Bronchial epithelial cell (primary cell): ENCODE results near the gene SRR. TPM values are rescaled to one million over a fixed set of nuclear protein-coding genes. Genes with fewer than 3 reads are reported as not detected.

ENCODE experiments used
- DNase-seq: peaks from one replicate; pipeline ENCODE4 v3.0.0-alpha.2; 2010; ENCODE audit warnings: low read depth
- FAIRE-seq: peaks from 2 replicates; lab custom pipeline; 2011; peaks lifted over from hg19 to GRCh38; lab: Jason Lieb, UNC
- H3K27me3 ChIP-seq: 2 replicates; pipeline ENCODE4 v1.5.1; 2011; ENCODE audit warnings: low read length; ENCODE audit not compliant: control insufficient read depth, insufficient read depth
- H3K36me3 ChIP-seq: 2 replicates; pipeline ENCODE4 v1.5.1; 2011; ENCODE audit warnings: low read length; ENCODE audit not compliant: control insufficient read depth, insufficient read depth
- H3K4me3 ChIP-seq: 2 replicates; pipeline ENCODE4 v1.5.1; 2011; ENCODE audit warnings: mild to moderate bottlenecking, low read depth, low read length, control low read depth
- total RNA-seq: library from RNA; depleted of rRNA; stranded (reverse); fragments of >200 nt; gene quantifications from 2 replicates; pipeline ENCODE4 v1.2.1, GENCODE V29; 2014
- TF ChIP-seq, protein P1 (sequence below): IDR thresholded peaks from 2 replicates; pipeline ENCODE4 v1.5.1; 2011; ENCODE audit warnings: mild to moderate bottlenecking, moderate library complexity, low read length, control low read depth, inconsistent platforms; ENCODE audit not compliant: insufficient read depth, severe bottlenecking

Gene SRR
- total RNA-seq, 1 donor from 2014 or later = 10.5 TPM

DNA sequence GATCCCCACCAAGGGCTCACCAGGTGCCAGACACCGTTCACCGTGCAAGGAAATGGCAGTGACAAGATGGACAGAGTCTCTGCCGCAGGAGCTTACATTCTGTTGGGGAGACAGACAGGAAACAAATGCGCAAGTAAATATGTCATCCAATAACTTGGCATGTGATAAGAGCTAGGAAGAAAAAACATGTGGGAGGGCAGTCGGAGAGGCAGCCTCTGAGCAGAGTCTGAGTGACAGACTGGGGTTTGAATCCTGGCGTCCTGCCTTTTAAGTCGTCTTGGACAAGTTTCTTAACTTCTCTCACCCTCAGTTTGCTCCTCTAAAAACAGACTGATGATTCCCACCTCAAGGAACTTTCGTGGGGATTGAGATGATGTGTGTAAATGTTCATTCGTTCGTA, 40.8 kb downstream of the SRR start:
- DNase-seq (no peak), FAIRE-seq (peak; percentile 68)
- no peaks in the 10 kb centered on the region for H3K27me3 ChIP-seq
- no peak overlapping the region for H3K4me3 ChIP-seq
- TF ChIP-seq, protein P1, sequence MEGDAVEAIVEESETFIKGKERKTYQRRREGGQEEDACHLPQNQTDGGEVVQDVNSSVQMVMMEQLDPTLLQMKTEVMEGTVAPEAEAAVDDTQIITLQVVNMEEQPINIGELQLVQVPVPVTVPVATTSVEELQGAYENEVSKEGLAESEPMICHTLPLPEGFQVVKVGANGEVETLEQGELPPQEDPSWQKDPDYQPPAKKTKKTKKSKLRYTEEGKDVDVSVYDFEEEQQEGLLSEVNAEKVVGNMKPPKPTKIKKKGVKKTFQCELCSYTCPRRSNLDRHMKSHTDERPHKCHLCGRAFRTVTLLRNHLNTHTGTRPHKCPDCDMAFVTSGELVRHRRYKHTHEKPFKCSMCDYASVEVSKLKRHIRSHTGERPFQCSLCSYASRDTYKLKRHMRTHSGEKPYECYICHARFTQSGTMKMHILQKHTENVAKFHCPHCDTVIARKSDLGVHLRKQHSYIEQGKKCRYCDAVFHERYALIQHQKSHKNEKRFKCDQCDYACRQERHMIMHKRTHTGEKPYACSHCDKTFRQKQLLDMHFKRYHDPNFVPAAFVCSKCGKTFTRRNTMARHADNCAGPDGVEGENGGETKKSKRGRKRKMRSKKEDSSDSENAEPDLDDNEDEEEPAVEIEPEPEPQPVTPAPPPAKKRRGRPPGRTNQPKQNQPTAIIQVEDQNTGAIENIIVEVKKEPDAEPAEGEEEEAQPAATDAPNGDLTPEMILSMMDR = no peak
- H3K36me3 ChIP-seq = peaks cover 4% of the 10 kb centered on the region

DNA sequence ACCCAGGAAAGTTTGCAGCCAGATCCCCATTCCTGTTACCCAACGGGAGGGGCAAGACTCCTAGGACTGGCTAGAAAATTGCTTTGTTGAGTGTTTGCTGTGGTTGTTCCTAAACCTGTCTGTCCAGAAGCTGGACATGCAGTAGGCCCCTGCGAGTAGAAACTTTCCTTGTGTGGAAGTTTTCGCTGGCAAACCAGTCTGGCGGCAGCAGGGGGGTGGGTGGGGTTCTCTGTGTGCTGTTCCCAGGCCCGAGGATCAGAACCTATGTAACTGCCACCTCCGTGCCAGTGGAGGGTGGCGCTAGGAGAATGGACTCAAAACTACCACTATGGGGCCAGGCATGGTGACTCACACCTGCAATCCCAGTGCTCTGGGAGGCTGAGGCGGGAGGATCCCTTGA, 42.7 kb downstream of the SRR start:
- DNase-seq (peak; percentile 39), FAIRE-seq (peak; percentile 87)
- H3K36me3 ChIP-seq = peaks cover 5% of the 10 kb centered on the region
- H3K4me3 ChIP-seq = no peak overlapping the region
- TF ChIP-seq, protein P1 = no peak
- no peaks in the 10 kb centered on the region for H3K27me3 ChIP-seq

DNA sequence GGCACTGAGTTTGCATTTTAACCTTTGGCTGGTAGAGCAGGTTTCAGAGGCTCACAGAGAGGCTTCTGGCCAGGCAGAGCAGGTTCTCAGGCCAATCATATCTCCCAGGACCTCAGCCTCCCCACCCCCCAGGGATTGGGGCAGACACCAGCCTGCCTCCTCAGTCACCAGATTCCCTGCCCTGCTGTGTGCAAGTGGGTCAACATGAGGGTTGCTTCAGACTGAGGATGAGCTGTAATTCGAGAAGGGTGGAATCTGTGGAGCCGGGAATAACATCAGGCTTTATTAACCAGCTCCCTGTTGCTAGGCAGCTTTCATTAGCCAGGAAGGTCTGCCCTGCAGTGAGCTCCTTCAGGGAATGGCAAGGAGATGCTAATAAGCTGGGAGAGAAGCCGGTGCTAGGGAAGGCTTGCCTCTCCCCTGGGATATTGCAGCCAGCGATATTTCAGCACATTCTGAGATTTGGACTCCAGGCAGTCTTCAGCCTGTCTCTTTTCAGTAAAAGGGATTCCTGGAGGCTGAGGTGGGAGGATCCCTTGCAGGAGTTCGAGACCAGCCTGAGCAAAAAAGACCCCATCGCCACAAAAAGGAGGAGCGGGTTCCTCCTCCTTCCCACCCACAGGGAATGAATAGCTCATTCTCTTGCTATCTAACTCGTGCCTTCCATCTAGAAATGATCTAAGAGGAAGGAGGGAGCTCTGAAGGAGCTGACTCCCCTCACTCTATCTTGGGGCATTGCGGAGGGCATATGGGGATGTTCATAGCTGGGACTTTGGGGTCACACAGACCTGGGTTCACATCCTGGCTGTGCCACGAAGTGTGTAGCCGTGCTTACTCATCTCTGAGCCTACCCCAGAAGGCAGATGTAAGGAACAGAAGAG, 44.3 kb downstream of the SRR start:
- H3K4me3 ChIP-seq = no peak overlapping the region
- TF ChIP-seq, protein P1 = no peak
- FAIRE-seq = no peak
- peaks cover 5% of the 10 kb centered on the region for H3K36me3 ChIP-seq
- DNase-seq = peak; percentile 75
- no peaks in the 10 kb centered on the region for H3K27me3 ChIP-seq

DNA sequence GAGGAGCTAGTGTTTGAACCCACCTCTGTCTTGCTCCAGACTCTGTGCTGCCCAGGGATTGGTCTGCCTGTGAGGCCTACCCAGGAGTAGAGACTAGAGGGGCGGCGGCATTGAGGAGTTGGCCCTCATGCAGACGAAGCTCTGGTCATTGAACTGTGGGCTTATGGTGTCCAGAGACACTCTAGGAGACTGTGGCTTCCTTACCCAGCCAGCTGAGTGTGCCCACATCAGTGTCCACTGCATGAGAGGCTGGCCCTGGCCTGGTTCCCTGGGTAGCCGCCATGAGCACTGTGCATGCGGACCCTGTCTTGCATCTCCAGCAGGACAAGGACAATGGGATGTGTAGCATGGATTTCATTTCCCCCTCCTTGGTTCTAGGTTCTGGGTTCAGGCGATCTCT, 47.5 kb downstream of the SRR start:
- no peak for DNase-seq

DNA sequence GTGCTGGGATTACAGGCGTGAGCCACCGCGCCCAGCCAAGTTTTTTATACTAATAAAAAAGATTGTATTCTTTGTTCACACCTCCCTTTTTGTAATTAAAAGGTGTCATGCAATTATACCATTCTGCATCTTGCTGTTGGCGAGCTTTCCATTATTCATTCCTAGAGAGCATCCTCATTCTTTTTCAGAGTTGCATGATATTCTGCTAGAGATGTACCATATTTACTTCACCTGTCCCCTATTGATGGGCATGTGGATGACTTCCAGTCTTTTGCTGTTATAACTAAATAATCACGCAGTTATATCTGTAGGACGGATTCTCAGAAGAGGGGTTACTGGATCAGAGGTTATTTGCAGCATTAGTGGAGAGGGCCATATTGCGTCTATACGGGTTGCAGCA, 50.6 kb downstream of the SRR start:
- H3K4me3 ChIP-seq = no peak overlapping the region
- TF ChIP-seq, protein P1 = no peak
- FAIRE-seq = no peak
- peaks cover 1% of the 10 kb centered on the region for H3K36me3 ChIP-seq
- no peaks in the 10 kb centered on the region for H3K27me3 ChIP-seq
- DNase-seq = no peak

More for the DNA sequence above, 47.5 kb downstream of the SRR start:
- TF ChIP-seq, protein P1 = no peak
- Histone ChIP-seq H3K4me3 (no peak overlapping the region), H3K36me3 (peaks cover 1% of the 10 kb centered on the region), H3K27me3 (no peaks in the 10 kb centered on the region)
- no peak for FAIRE-seq
